Kidney epithelial cell (primary cell): ENCODE data around the gene SLC41A3. TPM values are rescaled to one million over a fixed set of nuclear protein-coding genes. Genes with fewer than 3 reads are reported as not detected.

Source experiments
- DNase-seq: peaks from one replicate; pipeline ENCODE4 v3.0.0-alpha.2; 2010; ENCODE audit warnings: low read depth
- H3K27me3 ChIP-seq: 2 replicates; pipeline ENCODE4 v1.6.0; 2011; ENCODE audit warnings: low read length; ENCODE audit not compliant: control insufficient read depth, insufficient read depth
- H3K36me3 ChIP-seq: 2 replicates; pipeline ENCODE4 v1.5.1; 2011; ENCODE audit warnings: low read length; ENCODE audit not compliant: control insufficient read depth, insufficient read depth
- H3K4me3 ChIP-seq: 2 replicates; pipeline ENCODE4 v1.5.1; 2011; ENCODE audit warnings: low read depth, mild to moderate bottlenecking, control low read depth, low read length
- CTCF ChIP-seq: IDR thresholded peaks from 2 replicates; pipeline ENCODE4 v1.5.1; 2011; ENCODE audit warnings: mild to moderate bottlenecking, moderate library complexity, low read length, control low read depth, inconsistent platforms; ENCODE audit not compliant: insufficient read depth, poor library complexity, severe bottlenecking
- total RNA-seq: library from RNA; depleted of rRNA; stranded (reverse); fragments of >200 nt; gene quantifications from 2 replicates; pipeline ENCODE4 v1.2.3, GENCODE V29; 2015

The SLC41A3 gene
- total RNA-seq, 1 donor from 2014 or later: 74.9 TPM

DNA sequence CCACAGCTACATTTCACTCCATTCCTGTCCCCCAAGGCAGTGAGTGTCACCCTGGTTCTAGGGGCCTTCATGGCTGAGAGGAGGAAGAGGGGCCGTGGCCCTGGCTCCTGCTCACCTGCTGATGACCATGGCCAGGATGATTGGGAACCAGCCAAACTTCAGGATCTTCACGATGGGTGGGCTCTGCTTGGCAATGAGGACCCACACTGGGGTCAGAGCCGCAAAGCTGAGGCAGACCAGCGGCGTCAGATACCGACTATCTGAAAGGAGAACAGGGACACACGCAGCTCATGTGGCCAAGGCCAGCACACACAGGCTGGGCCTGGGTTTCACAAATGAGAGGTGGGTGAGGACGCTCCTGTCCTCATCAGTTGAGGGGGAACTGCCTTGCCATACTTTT lies 67.3 kb downstream of the SLC41A3 start:
- H3K27me3 ChIP-seq: no peaks in the 10 kb centered on the region
- H3K36me3 ChIP-seq: no peaks in the 10 kb centered on the region
- no peak for TF ChIP-seq CTCF
- DNase-seq: no peak
- H3K4me3 ChIP-seq: no peak overlapping the region

GRCh38 chr3:126015075-126015474 lies 68.8 kb downstream of the SLC41A3 start:
- TF ChIP-seq CTCF: no peak
- DNase-seq: no peak
- no peaks in the 10 kb centered on the region for H3K27me3 ChIP-seq
- H3K4me3 ChIP-seq: no peak overlapping the region
- H3K36me3 ChIP-seq: no peaks in the 10 kb centered on the region

DNA sequence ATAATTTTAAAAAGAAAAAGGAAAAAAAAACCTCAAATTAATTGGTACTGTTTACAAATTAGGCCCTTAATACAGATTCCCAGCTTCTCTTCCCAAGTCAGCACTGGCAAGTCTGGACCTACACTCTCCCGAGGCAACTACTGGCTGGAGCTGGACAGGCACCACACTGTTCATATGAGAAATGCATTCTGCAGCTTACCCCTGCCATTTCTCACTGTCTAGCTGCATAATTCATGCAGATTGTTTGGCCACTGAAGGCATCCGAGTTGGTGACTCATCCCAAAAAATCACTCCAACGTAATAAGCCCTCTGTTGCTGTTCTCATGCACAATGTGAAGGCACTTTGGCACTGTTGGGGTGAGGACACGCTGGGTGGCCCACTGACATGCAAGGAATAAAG lies 69.7 kb downstream of the SLC41A3 start:
- Histone ChIP-seq H3K36me3 (no peaks in the 10 kb centered on the region), H3K4me3 (no peak overlapping the region), H3K27me3 (no peaks in the 10 kb centered on the region)
- no peak for TF ChIP-seq CTCF
- DNase-seq: no peak

DNA sequence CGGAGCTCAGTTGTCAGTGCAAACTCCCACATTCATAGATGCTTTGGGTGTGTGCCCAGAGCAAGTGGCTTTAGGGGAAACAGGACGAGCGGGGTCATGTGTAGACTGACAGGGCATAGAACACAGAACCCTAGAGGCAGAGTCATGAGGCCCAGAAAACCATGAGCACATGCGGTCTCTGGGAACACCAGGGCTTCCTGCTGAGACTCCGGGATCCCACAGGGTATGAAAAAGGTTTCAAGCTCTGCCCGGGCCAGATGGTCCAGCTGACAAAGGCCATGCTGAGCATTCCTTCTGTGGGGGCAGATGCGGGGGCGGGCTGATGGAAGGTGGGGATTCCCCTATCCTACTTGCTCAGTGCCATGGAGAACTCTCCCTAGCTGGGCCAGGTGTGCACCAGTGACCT lies 70.2 kb downstream of the SLC41A3 start:
- DNase-seq: no peak
- no peaks in the 10 kb centered on the region for H3K36me3 ChIP-seq
- no peak for TF ChIP-seq CTCF
- no peaks in the 10 kb centered on the region for H3K27me3 ChIP-seq
- H3K4me3 ChIP-seq: no peak overlapping the region

DNA sequence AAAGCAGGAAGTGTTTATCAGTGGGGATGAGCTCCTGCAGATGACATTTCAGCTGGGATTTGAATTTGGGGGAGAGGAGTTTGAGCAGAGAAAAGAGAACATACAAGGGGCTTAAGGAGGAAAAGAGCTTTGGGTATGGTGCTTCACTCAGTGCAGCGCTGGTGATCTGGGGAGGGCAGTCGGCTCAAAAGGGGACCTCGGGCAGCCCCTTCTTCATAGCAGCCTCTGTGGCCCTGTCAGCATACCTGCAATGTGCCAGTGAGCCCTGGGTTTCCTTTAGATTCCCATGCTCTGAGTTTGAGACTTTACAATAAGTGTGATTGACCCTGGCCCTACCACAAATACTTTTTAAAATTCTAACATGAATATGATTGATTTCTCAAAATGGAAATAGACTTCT lies 74.7 kb downstream of the SLC41A3 start:
- Histone ChIP-seq H3K4me3 (no peak overlapping the region), H3K27me3 (no peaks in the 10 kb centered on the region), H3K36me3 (no peaks in the 10 kb centered on the region)
- no peak for DNase-seq
- no peak for TF ChIP-seq CTCF

DNA sequence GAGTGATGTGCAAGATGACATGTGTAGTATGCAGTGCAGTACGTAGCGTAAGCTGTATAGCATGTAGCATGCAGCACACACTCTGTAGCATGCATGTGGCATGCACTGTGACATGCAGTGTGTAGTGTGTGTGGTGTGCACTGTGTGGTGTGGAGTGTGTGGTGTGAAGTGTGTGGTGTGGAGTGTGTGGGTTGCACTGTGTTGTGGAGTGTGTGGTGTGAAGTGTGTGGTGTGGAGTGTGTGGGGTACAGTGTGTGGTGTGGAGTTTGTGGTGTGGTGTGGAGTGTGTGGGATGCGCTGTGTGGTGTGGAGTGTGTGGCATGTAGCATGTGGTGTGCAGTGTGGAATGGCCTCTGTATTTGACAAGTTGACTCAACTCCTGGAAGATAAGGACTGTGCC lies 75.7 kb downstream of the SLC41A3 start:
- Histone ChIP-seq H3K27me3 (no peaks in the 10 kb centered on the region), H3K36me3 (no peaks in the 10 kb centered on the region), H3K4me3 (no peak overlapping the region)
- TF ChIP-seq CTCF: no peak
- DNase-seq: no peak
